Brain microvascular endothelial cell (primary cell): ENCODE results near the gene SREBF2.
"Not testable (repeated sequence)": the region's sequence is repeated elsewhere in the genome, so short reads cannot be mapped to it uniquely, and the experiment has no call there.

Experiments
- DNase-seq: peaks from one replicate; pipeline ENCODE4 v3.0.0-alpha.2; 2020
- H3K27ac ChIP-seq: fragments of 250-450 bp; sonication (Bioruptor Pico); 2 replicates; pipeline ENCODE4 v1.5.1; 2020; ENCODE audit warnings: mild to moderate bottlenecking, moderate library complexity
- H3K27me3 ChIP-seq: fragments of 250-450 bp; sonication (Bioruptor Pico); replicated peaks from 2 replicates; pipeline ENCODE4 v1.5.1; 2020; ENCODE audit warnings: mild to moderate bottlenecking
- H3K36me3 ChIP-seq: fragments of 250-450 bp; sonication (Bioruptor Pico); replicated peaks from 2 replicates; pipeline ENCODE4 v1.5.1; 2020; ENCODE audit warnings: mild to moderate bottlenecking
- H3K4me3 ChIP-seq: 2 replicates; pipeline ENCODE4 v1.5.1; 2011; ENCODE audit warnings: low read depth, mild to moderate bottlenecking, control low read depth, low read length, moderate library complexity
- CTCF ChIP-seq: IDR thresholded peaks from 2 replicates; pipeline ENCODE4 v1.5.1; 2011; ENCODE audit warnings: low read depth, mild to moderate bottlenecking, moderate library complexity, low read length, control low read depth, inconsistent platforms; ENCODE audit errors: missing control alignments
- in situ Hi-C: cut with HindIII; loops from 2 replicates; pipeline ENCODE4 v1.10.0; 2017; ENCODE audit warnings: low sequenced_read_pairs, low pct_ligation_motif_present

Gene SREBF2

GRCh38 chr22:41868556-41868955 lies 35.7 kb downstream of the SREBF2 start:
- no peak for DNase-seq
- Histone ChIP-seq H3K27ac (no peak overlapping the region), H3K36me3 (peaks cover 39% of the 10 kb centered on the region), H3K4me3 (no peak overlapping the region), H3K27me3 (no peaks in the 10 kb centered on the region)
- in situ Hi-C loops, result no loop called here
- TF ChIP-seq CTCF, result no peak

DNA sequence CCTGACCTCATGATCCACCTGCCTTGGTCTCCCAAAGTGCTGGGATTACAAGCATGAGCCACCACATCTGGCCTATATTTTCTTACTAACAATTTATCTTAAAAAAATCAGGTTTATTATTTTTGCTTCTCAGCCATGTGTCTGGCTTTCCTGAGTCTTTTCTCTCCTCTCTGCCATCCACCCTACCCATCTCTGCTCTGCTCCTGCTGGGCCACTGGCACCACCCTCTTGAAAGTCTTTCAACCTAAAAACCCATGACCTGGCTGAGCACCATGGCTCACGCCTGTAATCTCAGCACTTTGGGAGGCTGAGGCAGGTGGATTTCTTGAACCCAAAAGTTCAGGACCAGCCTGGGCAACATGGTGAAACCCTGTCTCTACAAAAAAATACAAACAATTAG lies 37.2 kb downstream of the SREBF2 start:
- DNase-seq, H3K27ac ChIP-seq, H3K27me3 ChIP-seq, in situ Hi-C loops, H3K4me3 ChIP-seq: not testable (repeated sequence)
- peaks cover 46% of the 10 kb centered on the region for H3K36me3 ChIP-seq

GRCh38 chr22:41870786-41871185 lies 37.9 kb downstream of the SREBF2 start:
- no peak for TF ChIP-seq CTCF
- peaks cover 53% of the 10 kb centered on the region for H3K36me3 ChIP-seq
- DNase-seq, result no peak
- in situ Hi-C loops, result no loop called here
- H3K27ac ChIP-seq, result no peak overlapping the region
- H3K27me3 ChIP-seq, result no peaks in the 10 kb centered on the region
- no peak overlapping the region for H3K4me3 ChIP-seq

DNA sequence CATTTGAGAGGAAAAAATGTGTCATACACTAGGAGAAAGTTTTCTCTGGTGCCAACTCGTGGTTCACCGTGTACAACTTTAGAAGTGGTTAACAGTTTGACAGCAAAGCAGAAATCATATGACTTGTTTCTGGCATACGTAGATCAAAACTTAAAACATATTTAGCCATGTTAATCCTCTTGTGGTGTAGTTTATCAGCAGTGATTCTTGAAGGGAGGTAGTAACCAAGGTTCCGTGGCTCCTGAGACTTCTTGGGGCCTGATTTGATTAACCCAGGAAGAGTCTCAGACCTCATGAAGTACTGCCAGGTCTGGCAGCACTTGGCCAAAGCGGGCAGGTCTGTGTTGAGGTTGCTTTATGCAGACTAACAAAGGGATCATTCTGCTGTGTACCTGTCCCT lies 40.5 kb downstream of the SREBF2 start:
- TF ChIP-seq CTCF, result no peak
- in situ Hi-C loops, result no loop called here
- H3K36me3 ChIP-seq, result peaks cover 48% of the 10 kb centered on the region
- no peak for DNase-seq
- no peaks in the 10 kb centered on the region for H3K27me3 ChIP-seq
- no peak overlapping the region for H3K4me3 ChIP-seq
- H3K27ac ChIP-seq, result no peak overlapping the region

- Histone ChIP-seq H3K27ac (no peak overlapping the region), H3K27me3 (no peaks in the 10 kb centered on the region), H3K36me3 (peaks cover 41% of the 10 kb centered on the region), H3K4me3 (no peak overlapping the region)
- in situ Hi-C loops, result no loop called here
- no peak for TF ChIP-seq CTCF
- DNase-seq, result no peak
Observed at GRCh38 chr22:41874090-41874489, 41.2 kb downstream of the SREBF2 start.

- no peak overlapping the region for H3K27ac ChIP-seq
- H3K36me3 ChIP-seq, result peaks cover 44% of the 10 kb centered on the region
- H3K27me3 ChIP-seq, result no peaks in the 10 kb centered on the region
- no peak for DNase-seq
- in situ Hi-C loops, result no loop called here
- H3K4me3 ChIP-seq, result no peak overlapping the region
- TF ChIP-seq CTCF, result no peak
Observed at GRCh38 chr22:41875531-41876270, 42.8 kb downstream of the SREBF2 start.
